Uterus (tissue), 2 donors: Measurements from ENCODE around the gene TPCN1.

Experiments
- POLR2A ChIP-seq, 2 donors: fragments of 450-650 bp; IDR thresholded peaks; one replicate each; pipeline ENCODE4 v1.6.1; 2016; ENCODE audit warnings: antibody characterized with exemption in 2 of 2, mild to moderate bottlenecking in 1 of 2, moderate library complexity in 1 of 2
- TF ChIP-seq, protein P1 (sequence below), 4 experiments: fragments of 200-600 bp in 2 of 4; fragments of 450-650 bp in 2 of 4; sonication (generic) in 2 of 4; IDR thresholded peaks; one replicate each; pipeline ENCODE4 v1.5.1; 2016 to 2019; ENCODE audit warnings: antibody characterized with exemption in 4 of 4, mild to moderate bottlenecking in 2 of 4, moderate library complexity in 1 of 4

DNA sequence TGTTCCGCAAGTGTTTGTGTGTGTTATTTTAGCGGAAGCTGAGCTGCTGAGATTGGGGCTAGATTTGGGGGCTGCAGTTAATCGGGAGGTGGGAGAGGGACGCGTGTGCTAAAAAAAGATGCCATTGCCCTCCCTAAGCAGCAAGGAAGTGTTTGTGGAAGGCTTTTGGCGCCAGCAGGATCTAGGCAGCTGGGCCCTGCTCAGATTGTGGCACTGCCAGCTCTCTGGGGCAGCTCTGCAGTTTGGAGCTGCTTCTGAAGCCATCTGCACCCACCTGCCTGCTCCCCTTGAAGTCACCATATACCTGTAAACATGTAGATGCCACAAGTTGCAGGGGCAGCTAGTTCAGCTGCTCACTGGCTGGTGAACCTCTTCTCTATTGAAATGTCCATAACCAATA is 28.8 kb downstream of the TPCN1 start:
- TF ChIP-seq, protein P1, sequence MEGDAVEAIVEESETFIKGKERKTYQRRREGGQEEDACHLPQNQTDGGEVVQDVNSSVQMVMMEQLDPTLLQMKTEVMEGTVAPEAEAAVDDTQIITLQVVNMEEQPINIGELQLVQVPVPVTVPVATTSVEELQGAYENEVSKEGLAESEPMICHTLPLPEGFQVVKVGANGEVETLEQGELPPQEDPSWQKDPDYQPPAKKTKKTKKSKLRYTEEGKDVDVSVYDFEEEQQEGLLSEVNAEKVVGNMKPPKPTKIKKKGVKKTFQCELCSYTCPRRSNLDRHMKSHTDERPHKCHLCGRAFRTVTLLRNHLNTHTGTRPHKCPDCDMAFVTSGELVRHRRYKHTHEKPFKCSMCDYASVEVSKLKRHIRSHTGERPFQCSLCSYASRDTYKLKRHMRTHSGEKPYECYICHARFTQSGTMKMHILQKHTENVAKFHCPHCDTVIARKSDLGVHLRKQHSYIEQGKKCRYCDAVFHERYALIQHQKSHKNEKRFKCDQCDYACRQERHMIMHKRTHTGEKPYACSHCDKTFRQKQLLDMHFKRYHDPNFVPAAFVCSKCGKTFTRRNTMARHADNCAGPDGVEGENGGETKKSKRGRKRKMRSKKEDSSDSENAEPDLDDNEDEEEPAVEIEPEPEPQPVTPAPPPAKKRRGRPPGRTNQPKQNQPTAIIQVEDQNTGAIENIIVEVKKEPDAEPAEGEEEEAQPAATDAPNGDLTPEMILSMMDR (IDR thresholded peaks at IDR 0.05), result no peak
- TF ChIP-seq POLR2A (IDR thresholded peaks at IDR 0.05), result no peak
